DMS53 treated with DMSO at 0.1 percent for 48 hours (cell line): Measurements from ENCODE around the gene MEPCE.

ENCODE experiments used
- DNase-seq: peaks from one replicate; lab custom pipeline; 2025; ENCODE audit not compliant: unreplicated experiment; lab: John Stamatoyannopoulos, UW

Gene MEPCE

GRCh38 chr7:100456562-100456961 lies 26.9 kb downstream of the MEPCE start:
- no peak for DNase-seq

DNA sequence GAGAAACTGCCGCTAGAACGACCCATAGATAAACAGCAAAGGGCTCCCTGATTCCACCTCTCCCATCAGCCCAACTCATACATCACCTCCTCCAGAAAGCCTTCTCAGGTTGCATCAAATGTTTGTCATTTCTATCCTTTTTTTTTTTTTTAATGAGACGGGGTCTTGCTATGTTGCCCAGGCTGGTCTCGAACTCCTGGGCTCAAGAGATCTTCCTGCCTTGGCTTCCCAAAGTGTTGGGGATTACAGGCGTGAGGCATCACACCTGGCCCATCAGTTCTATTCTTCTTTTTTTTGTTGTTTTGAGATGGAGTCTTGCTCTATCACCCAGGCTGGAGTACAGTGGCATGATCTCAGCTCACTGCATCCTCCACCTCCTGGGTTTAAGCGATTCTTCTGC lies 27.4 kb downstream of the MEPCE start:
- no peak for DNase-seq

- DNase-seq = no peak
These were observed 34.6 kb downstream of the MEPCE start, which contains the start of gene SPACDR for GRCh38 chr7:100464210-100464660. Gene SPACDR (minus strand): TSS chr7:100464260. CDS start chr7:100464025, 235 bp downstream.

- DNase-seq = no peak
These were observed 35.2 kb downstream of the MEPCE start for GRCh38 chr7:100464791-100465190.

GRCh38 chr7:100465299-100465698 lies 35.7 kb downstream of the MEPCE start:
- DNase-seq = no peak

DNA sequence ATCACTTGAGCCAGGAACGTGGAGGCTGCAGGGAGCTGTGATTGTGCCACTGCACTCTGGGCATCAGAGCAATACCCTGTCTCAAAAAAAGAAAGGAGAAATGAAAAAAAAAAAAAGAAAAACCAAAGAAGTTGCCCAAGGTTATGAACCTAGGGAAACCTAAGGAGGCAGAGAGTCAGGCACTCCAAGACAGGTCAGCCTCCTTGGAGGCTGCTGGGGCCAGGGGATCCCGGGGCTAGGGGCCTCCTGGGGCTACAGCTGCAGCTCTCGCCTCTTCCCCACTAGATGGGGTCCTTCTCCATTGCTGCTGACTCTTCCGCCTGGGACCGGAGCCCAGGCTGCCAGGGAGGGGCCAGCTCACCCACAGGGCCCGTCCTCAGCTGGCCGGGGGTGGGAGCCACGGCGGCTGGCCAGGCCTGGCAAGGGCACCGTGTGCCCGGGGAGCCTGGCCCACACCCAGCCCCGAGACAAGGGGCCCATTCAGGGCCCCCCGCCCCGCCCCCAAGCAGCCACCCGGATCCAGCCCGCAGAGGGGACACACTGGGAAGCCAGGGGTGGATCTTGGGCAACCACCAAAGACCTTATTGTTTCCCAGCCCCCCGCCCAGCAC lies 36.2 kb downstream of the MEPCE start:
- no peak for DNase-seq

DNA sequence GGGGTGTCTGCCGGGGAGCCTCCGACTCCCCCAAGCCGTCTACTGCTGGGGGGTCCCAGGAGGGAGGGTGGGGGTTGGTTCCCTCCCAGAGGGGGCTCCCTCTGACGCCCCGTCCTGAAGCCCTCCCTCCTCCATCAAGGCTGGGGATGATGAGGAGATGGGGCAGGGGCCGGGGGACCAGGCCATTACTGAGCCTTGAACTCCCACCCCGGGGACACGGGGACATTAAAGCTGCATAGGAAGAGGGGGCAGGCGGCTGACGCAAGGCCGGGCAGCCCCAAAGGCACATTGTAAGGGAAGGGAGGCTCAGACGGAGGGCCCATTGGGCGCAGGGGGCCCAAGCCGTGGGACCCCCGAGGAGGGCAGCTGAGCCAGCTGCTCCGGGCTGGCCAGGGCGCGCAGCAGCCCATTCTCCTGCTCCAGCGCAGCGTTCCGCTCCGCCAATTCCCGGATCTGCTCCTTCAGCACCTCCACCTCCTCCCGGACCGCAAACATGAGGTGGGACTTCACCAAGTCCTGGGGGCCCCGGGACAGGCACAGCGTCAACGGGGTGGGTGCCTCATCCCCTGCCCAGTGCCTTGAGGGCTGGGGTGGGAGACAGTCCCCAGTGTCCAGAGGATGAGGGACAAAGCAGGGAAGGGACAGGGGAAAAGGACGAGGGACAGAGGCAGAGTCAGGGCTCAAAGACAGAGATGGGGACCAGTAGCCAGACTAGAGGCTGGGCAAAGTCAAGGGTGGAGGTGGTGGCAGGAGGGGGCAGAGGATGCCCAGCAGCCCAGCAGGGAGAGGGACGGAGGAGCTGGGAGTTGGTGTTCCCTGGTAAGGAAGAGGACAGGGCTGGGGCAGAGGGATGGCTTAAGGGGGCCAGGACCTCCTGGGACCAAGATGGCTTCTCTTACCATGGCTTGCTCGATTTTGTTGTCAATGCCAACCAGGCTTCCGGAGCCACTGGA lies 37.3 kb downstream of the MEPCE start:
- no peak for DNase-seq

- no peak for DNase-seq
These were observed 38.2 kb downstream of the MEPCE start for GRCh38 chr7:100467638-100468373.

DNA sequence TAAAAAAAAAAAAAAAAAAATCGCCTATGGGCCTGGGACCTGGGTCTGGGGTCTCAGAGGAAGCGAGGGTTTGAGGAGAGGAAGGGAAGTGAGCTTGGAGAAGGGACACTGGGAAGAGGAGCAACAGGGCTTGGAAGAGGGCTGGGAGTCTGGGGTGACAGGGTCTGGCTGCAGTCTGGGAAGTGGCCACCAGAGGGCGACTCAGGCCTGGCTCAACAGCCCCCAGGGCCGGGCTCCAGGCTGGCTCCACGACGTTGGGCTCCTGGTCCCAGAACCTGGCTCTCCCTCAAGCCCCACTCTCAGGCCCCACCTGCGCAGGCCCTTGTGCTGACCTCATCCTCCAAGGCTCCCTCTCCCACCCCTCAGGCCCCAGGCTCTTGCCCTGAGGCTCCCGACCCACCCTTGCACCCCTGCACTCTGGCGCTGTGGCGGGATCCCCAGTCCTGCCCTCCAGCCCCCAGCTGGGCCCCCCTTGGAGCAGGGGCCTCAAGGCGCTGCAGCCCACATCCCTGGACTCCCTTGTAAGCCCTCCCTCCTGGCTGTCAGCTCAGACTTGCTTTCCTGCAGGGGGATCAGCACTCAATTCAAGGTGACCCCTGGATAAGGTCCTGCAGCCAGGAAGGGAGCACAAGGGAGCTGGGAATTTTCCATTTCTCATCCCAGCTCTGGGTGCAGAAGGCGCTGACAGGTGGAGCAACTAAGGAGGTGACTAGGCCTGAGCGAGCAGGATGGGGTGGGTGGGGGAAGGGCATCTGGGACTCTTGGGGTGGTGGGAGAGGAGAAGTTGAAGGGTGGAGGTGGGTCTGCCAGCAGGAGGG lies 39.8 kb downstream of the MEPCE start:
- peak; percentile 63 for DNase-seq

DNA sequence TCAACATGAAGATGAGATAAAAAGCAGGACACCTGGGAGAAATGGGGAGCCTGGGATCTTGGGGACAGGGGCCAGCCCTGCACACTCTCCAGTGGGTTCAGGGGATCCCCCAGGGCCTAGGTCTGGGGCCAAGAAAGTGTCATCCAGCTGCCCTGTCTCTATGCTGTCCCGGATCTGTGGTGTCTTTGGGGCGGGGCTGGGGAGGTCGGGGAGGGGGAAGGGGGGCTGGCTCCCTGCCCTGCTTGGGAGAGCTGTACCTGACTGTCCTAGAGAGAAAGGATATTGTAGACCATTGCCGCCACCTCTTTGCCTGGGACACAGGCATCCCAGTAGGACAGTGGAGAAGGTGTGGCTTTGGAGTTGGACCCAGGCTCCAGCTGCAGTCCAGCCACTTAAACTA lies 41.4 kb downstream of the MEPCE start:
- DNase-seq = no peak

- no peak for DNase-seq
These were observed 42.7 kb downstream of the MEPCE start for GRCh38 chr7:100472121-100472851.

DNA sequence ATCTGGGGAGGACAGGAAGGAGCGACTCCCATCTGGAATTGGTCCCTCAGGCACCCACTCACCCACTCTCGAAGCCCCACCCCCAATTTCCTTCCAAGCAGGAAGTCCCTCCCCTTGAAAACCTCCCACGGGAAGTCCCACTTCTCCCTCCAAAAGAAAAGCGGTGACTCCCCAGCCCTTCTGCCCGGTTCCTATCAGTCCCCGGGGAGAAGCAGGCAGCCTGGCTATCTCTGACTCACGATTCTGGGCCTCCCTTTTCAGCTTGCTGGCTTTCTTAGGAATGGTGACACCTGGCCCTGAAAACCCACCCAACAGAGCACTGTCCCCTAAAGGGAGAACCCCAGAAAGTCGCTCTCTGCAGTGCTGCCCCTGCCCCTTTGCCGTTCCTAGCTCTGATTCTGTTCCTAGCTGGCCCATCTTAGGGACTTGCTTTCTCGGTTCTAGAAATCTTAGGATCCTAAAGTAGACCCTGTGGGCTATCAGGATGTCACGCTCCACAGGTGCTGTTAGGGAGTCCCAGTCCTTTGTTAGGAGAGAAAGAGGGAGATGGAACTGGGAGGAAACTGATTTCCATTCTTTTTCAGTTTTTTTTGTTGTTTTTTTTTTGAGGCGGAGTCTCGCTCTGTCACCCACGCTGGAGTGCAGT lies 43.3 kb downstream of the MEPCE start:
- no peak for DNase-seq

- no peak for DNase-seq
These were observed 45.9 kb downstream of the MEPCE start for GRCh38 chr7:100475549-100475948.

- DNase-seq = no peak
These were observed 46.6 kb downstream of the MEPCE start for GRCh38 chr7:100476101-100476780.

DNA sequence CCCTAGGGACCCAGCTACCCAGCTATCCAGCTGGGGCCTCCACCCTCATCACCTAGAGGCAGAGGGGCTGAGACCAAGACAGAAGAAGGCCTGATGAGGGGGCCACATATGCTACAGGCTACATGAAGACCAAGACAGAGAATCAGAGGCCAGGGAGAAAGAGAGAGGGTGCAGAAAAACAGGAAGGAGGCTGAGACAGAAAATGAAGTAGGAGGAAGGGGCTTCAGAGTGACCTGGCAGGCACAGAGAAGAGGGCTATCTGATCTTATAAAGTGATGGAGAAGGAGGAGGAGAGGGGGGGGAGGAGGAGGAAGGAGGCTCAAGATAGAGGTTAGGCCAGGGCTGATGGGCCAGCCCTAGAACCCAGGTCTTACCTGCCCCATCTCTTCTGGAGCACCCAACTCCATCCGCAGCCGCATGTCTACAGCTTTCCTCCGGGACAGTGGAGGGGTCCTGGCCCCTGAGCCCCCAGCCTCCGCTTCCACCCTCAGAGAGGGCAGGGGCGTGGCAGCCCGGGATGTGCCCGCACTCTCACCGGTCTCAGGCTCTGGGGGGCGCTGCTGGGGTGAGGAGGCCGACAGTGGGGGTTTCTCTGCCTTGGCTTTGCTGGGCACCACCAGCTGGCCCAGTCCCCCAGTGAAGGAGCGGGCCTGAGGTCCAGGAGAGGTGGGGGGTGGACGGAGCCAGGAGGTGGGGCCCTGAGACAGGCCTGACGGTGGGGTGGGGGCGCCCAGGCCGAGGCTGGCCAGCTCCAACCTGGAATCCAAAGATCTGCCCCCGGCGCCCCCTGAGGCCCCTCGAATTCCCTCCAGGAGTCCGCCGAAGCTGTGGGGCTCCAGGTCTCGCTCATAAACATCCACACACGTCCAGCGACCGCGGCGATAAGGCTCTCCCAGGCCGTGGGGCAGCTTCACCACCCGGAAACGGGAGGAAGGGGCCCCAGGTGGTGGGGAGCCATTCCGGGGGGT lies 47.6 kb downstream of the MEPCE start:
- DNase-seq = no peak

DNA sequence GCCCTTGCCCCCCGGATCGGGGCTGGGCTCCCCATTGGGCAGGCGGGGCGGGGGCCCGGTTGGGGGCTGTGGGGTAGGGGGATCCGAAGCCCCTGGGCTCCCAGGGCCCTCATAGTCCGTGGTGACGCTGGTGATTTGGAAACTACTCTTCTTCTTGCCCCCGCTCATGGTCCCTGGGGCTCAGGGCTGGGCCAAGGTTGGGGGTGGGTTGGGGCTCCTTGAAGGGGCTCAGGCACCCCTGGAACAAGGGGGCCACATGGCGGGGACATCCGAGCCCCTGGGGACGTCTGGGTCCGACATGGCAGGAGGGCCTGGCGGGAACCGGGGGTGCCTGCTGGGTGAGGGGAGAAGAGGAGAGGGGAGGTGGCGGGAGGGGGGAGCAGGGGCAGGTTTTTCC lies 48.2 kb downstream of the MEPCE start:
- no peak for DNase-seq

DNA sequence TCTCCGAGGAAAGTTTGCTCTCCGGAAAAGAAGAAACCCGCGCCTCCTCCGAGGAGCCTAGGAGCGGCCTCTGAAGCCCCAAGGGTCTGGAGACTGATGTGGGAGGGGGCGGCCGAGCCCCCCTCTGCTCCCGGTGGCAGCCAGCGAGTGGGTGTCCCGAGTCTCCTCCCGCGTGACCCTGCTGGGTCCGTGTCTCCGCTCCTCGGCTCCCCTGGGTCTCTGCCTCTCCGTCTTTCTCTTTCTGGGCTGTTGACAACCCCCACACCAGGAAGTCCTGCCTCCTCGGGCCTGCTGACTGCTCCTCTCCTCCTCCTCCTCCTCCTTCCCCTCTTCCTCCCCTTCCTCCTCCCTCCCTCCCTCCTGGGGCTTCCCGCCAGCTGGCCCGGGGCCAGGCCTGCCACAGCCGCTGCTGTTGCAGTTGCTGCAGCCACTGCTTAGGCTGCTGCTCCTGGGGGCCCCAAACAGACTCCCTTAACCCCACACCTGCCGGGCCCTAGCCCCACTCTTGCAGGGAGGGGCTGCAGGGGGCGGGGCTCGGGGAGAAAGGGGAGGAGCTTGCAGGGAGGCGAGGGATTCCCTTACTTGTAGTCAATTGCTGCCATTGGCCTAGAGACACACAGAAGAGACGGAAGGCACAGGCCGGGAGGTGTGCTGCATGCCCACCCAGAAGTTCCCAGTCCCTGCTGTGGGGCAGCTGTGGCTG lies 49.5 kb downstream of the MEPCE start, which contains the start of gene TSC22D4:
Gene TSC22D4, minus strand, starts transcription at position 257 of the 703 bp plus-strand sequence. CDS start 1,176 bp downstream, outside the sequence.
- peak; percentile 86 for DNase-seq
